ENCODE measurements around the gene PKD1.
"Not testable (repeated sequence)": the region's sequence is repeated elsewhere in the genome, so short reads cannot be mapped to it uniquely, and the experiment has no call there.

The PKD1 gene

GRCh38 chr16:2123706-2124376 is 11.9 kb downstream of the PKD1 start:
- not testable (repeated sequence) for H3K9me3 ChIP-seq, H3K27me3 ChIP-seq, DNase-seq, H3K36me3 ChIP-seq
- H3K4me1 ChIP-seq = peaks cover 41% of the 10 kb centered on the region
- peak overlapping the region; percentile 45 for H3K4me3 ChIP-seq (ENCODE audit: low read depth, low read length)

DNA sequence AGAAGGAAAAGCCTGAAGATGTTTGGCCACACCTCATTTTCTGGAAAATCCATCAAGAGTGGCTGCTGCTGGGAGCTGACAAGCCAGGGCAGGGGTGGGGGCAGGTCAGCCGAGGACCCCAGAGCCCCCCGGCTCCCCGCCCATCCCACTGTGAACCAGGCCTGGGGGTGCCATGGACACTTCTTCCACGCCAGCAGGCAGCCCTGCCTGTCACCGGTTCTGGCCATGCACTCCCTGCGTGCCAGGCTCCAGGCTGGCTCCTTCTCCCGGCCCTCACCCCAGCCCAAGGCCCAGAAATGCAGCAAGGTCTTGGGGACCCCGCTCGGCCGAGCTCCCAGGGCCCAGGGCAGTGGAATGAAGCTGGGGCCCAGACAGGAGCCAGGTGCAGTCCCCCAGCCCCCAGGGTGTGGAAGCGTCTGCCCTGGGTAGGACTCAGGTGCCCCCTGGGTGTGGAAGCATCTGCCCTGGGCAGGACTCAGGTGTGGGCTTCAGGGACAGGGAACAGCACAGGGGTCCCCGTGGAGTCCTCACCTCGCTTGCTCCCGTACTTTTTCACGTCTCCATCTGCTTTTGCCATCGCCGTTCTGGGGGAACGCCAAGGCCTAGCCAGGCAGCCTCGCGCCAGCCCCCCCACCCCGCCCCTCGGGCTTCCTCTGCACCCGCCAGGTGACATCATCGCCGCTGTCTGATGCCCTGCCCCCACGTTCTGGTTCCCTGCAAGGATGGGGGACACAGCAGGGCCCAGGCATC is 12.6 kb downstream of the PKD1 start:
- H3K9me3 ChIP-seq; DNase-seq; H3K4me3 ChIP-seq (ENCODE audit: low read depth, low read length); H3K27me3 ChIP-seq; H3K36me3 ChIP-seq: not testable (repeated sequence)
- H3K4me1 ChIP-seq = peaks cover 41% of the 10 kb centered on the region

DNA sequence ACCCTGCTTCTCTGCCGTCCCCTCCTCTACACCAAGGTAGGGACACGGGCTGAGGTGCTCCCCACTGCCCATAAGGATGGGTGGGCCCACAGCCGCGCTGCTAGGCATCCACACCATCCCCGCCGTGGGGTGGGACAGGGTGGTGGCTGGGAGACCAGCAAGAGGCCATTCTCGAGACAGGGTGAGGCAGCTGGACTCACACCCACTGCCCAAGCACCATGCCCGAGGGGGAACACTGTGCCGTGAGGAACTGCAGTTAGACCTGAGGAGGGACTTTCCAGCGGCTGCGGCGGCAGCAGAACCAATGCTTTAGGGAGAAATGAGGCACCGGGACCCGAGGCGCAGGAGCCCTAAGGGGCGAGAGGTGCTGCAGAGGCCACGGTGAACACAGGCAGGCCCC is 13.3 kb downstream of the PKD1 start:
- no peaks in the 10 kb centered on the region for H3K9me3 ChIP-seq
- peaks cover 41% of the 10 kb centered on the region for H3K4me1 ChIP-seq
- H3K36me3 ChIP-seq = no peaks in the 10 kb centered on the region
- H3K4me3 ChIP-seq (ENCODE audit: low read depth, low read length) = no peak overlapping the region
- DNase-seq = no peak
- no peaks in the 10 kb centered on the region for H3K27me3 ChIP-seq
- TF ChIP-seq CTCF (IDR thresholded peaks at IDR 0.05; ENCODE audit: low read depth, low read length) = no peak

DNA sequence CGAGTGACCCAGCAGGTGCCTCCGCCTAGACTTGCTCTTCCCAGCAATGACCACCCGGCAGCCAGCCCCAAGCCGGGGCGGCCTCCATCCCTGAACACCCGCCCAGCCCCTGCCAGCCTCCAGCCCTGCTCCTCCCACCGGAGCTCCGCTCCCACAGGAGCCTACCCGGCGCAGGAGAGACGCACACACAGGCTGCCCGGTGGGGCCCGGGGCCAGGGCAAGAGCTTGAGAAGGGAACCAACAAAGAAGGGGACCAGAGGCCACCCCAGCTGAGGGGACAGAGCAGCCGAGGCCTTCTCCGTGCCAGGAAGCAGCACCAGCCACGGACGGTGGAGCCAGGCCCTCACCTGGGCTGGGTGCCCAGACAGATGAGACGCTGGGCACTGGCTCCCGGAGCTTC is 13.8 kb downstream of the PKD1 start:
- Histone ChIP-seq H3K27me3 (no peaks in the 10 kb centered on the region), H3K36me3 (no peaks in the 10 kb centered on the region), H3K4me3 (ENCODE audit: low read depth, low read length) (no peak overlapping the region), H3K9me3 (no peaks in the 10 kb centered on the region), H3K4me1 (peaks cover 36% of the 10 kb centered on the region)
- TF ChIP-seq CTCF (IDR thresholded peaks at IDR 0.05; ENCODE audit: low read depth, low read length) = no peak
- no peak for DNase-seq

DNA sequence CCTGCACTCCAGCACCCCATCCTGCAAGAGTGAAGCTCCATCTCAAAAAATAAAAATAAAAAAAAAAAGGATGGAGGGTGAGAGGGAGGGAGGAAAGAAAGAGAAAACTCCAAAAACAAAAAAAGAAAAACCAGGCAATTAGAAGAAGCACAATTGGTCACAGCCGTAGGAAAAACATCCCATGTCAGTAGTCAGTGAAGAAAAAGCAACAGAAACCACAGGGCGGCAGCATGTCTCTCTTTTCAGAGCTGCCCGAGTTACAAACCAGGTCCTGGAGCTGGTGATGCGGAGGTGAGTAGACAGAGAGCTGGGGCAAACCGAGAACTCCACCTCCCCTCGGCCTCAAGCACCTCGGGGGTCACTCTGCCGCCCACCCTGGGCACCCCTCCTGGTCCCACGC is 14.4 kb downstream of the PKD1 start:
- peak; percentile 62 for TF ChIP-seq CTCF (IDR thresholded peaks at IDR 0.05; ENCODE audit: low read depth, low read length)
- DNase-seq = peak; percentile 75
- not testable (repeated sequence) for H3K9me3 ChIP-seq; H3K27me3 ChIP-seq; H3K4me3 ChIP-seq (ENCODE audit: low read depth, low read length); H3K36me3 ChIP-seq
- peaks cover 31% of the 10 kb centered on the region for H3K4me1 ChIP-seq

DNA sequence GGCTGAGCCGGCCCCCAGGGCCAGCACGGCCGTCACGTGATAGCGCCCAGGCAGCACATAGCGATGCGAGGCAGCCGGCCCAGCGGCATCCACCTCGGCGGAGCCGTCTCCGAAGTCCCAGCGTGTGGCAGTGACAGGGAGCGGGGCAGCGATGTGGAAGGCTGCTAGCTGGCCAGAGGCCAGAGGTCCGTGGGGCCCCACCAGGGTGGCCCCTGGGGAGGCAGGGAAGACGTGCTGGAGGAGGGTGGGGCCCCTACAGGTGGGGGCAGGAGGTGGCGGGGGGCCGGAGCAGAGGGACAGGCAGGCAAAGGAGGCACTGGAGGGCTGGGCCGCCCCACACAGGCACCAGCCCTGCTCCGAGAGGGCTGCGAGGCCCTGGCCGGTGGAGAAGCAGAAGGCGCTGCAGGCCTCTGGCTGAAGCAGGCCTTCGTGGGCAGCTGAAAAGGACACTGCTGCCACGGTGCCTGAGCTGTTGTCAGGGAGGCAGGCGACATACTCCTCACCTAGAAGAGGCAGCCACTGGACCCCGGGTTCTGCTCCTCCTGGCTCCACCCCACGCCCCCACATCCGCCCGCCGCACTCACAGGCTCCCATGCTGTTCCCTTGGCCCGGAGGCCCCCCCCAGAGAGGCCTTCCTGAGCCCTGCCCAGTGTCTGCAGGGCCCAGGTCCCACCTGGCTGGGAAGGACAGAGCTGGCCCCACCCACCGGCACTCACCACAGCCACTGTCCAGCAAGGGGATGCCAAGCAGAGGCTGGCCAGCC is 17.6 kb downstream of the PKD1 start:
- H3K4me1 ChIP-seq = peaks cover 12% of the 10 kb centered on the region
- H3K4me3 ChIP-seq (ENCODE audit: low read depth, low read length); H3K27me3 ChIP-seq; H3K9me3 ChIP-seq; H3K36me3 ChIP-seq; DNase-seq: not testable (repeated sequence)

- H3K4me1 ChIP-seq; H3K4me3 ChIP-seq (ENCODE audit: low read depth, low read length); H3K36me3 ChIP-seq; H3K9me3 ChIP-seq; H3K27me3 ChIP-seq; DNase-seq: not testable (repeated sequence)
Observed at GRCh38 chr16:2117341-2117740, 18.4 kb downstream of the PKD1 start.

- not testable (repeated sequence) for H3K4me3 ChIP-seq (ENCODE audit: low read depth, low read length); H3K4me1 ChIP-seq; H3K27me3 ChIP-seq; H3K9me3 ChIP-seq; H3K36me3 ChIP-seq; DNase-seq
Observed at GRCh38 chr16:2116428-2116827, 19.3 kb downstream of the PKD1 start.
